DOHH2 (cell line): Measurements from ENCODE around the gene STUB1.

ENCODE experiments used
- EZH2phosphoT487 ChIP-seq: fragments of 200-600 bp; sonication (generic); IDR thresholded peaks from 2 replicates; pipeline ENCODE4 v1.6.1; 2017; ENCODE audit warnings: borderline replicate concordance, mild to moderate bottlenecking, antibody characterized with exemption, low read length, moderate library complexity, mixed read lengths
- TF ChIP-seq, protein P1 (sequence below): fragments of 200-600 bp; sonication (generic); IDR thresholded peaks from one replicate; pipeline ENCODE4 v1.5.1; 2014; ENCODE audit warnings: antibody characterized with exemption, mild to moderate bottlenecking, low read depth, low read length; ENCODE audit not compliant: poor library complexity, severe bottlenecking

DNA sequence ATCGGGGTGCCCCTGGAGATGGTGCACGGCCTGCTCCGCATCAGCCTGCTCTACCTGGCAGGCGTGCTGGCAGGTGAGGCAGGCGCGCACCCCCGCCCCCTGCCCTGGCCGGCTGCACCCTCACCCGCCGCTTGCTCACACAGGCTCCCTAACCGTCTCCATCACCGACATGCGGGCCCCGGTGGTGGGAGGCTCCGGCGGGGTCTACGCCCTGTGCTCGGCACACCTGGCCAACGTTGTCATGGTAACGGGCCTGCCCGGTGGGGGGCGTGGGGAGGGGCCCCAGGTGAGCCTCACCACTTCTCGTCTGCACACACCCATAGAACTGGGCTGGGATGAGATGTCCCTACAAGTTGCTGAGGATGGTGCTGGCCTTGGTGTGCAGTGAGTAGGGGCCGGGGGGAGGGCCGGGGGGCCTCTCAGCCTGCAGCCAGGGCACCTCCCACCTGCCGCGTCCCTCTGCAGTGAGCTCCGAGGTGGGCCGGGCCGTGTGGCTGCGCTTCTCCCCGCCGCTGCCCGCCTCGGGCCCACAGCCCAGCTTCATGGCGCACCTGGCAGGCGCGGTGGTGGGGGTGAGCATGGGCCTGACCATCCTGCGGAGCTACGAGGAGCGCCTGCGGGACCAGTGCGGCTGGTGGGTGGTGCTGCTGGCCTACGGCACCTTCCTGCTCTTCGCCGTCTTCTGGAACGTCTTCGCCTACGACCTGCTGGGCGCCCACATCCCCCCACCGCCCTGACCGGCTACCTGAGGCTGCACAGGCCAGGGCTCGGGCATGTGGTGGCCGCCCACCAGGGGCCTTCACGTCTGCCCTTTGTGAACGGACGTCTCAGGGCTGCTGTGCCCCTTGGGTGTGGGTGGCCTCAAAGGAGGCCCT, 2.7 kb upstream of the STUB1 start:
- TF ChIP-seq, protein P1, sequence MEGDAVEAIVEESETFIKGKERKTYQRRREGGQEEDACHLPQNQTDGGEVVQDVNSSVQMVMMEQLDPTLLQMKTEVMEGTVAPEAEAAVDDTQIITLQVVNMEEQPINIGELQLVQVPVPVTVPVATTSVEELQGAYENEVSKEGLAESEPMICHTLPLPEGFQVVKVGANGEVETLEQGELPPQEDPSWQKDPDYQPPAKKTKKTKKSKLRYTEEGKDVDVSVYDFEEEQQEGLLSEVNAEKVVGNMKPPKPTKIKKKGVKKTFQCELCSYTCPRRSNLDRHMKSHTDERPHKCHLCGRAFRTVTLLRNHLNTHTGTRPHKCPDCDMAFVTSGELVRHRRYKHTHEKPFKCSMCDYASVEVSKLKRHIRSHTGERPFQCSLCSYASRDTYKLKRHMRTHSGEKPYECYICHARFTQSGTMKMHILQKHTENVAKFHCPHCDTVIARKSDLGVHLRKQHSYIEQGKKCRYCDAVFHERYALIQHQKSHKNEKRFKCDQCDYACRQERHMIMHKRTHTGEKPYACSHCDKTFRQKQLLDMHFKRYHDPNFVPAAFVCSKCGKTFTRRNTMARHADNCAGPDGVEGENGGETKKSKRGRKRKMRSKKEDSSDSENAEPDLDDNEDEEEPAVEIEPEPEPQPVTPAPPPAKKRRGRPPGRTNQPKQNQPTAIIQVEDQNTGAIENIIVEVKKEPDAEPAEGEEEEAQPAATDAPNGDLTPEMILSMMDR: no peak
- TF ChIP-seq EZH2phosphoT487: no peak
